ENCODE results near the gene FGG. TPM values are rescaled to one million over a fixed set of nuclear protein-coding genes. Genes with fewer than 3 reads are reported as not detected.

FGG gene
- total RNA-seq, 1 experiment from 2014 or later, result not detected

- H2BK12ac ChIP-seq (ENCODE audit: insufficient read length, low read depth, low read length), result no peak overlapping the region
- Mint-ChIP-seq H3K27me3 (ENCODE audit: low read depth) (peaks cover 2% of the 10 kb centered on the region), H3K4me1 (peaks cover 6 to 14% of the 10 kb centered on the region in 2 experiments), H3K9me3 (no peaks in the 10 kb centered on the region), H3K36me3 (ENCODE audit: insufficient read depth in 1 of 3, low read depth in 3 of 3) (no peaks in the 10 kb centered on the region), H3K27ac (no peak overlapping the region), H3K4me3 (no peak overlapping the region)
- H3K18ac ChIP-seq (ENCODE audit: insufficient read length, low read depth, low read length), result no peak overlapping the region
- H3K9me3 ChIP-seq (ENCODE audit: control insufficient read depth, low read depth, low read length), result no peaks in the 10 kb centered on the region
- DNase-seq, result no peak
- no peak overlapping the region for H4K91ac ChIP-seq (ENCODE audit: insufficient read length, low read depth, low read length)
- H2BK20ac ChIP-seq (ENCODE audit: low read depth, low read length, poor library complexity, severe bottlenecking), result no peak overlapping the region
- no peak overlapping the region for H2BK120ac ChIP-seq (ENCODE audit: low read depth, low read length, poor library complexity, severe bottlenecking)
- no peak overlapping the region for H3K9ac ChIP-seq (ENCODE audit: extremely low read depth, insufficient read length, low read length)
- H3K4me1 ChIP-seq (ENCODE audit: insufficient read depth, low read length), result no peaks in the 10 kb centered on the region; the same call in 1 of the 2 replicates
- no peak overlapping the region for H3K27ac ChIP-seq (ENCODE audit: insufficient read length, low read depth, low read length)
- peak; percentile 73 for TF ChIP-seq CTCF (conservative IDR thresholded peaks at IDR 0.05)
- no peaks in the 10 kb centered on the region for H4K20me1 ChIP-seq (ENCODE audit: control insufficient read depth, insufficient read depth, insufficient read length)
- peaks cover 7% of the 10 kb centered on the region for H3K23me2 ChIP-seq (ENCODE audit: insufficient read length, low read depth, low read length, poor library complexity, severe bottlenecking)
- no peak overlapping the region for H2BK5ac ChIP-seq (ENCODE audit: insufficient read length, low read length)
- no peaks in the 10 kb centered on the region for H3K27me3 ChIP-seq (ENCODE audit: insufficient read depth, low read length)
- no peaks in the 10 kb centered on the region for H3K79me1 ChIP-seq (ENCODE audit: insufficient read depth, low read depth, low read length, poor library complexity, severe bottlenecking)
- H3K56ac ChIP-seq (ENCODE audit: insufficient read length, low read depth, low read length), result no peak overlapping the region
- no peak overlapping the region for H2AFZ ChIP-seq (ENCODE audit: low read length)
- H3K23ac ChIP-seq (ENCODE audit: insufficient read length, low read depth, low read length), result no peak overlapping the region
- no peaks in the 10 kb centered on the region for H3K79me2 ChIP-seq (ENCODE audit: insufficient read depth, low read length)
- H3K14ac ChIP-seq (ENCODE audit: insufficient read depth, low read length), result no peak overlapping the region
- no peak overlapping the region for H4K5ac ChIP-seq (ENCODE audit: insufficient read length, low read depth, low read length)
- H3K4me2 ChIP-seq (ENCODE audit: insufficient read depth, insufficient read length, low read length), result no peak overlapping the region
- no peak overlapping the region for H4K8ac ChIP-seq (replicated peaks; ENCODE audit: insufficient read length, low read depth, low read length)
- no peak overlapping the region for H3K4ac ChIP-seq (ENCODE audit: low read depth, low read length)
- no peak overlapping the region for H2AK5ac ChIP-seq (ENCODE audit: insufficient read length, low read length)
- H2BK15ac ChIP-seq (ENCODE audit: low read depth, low read length), result no peak overlapping the region
- no peak overlapping the region for H3T11ph ChIP-seq (ENCODE audit: low read length)
Observed at GRCh38 chr4:154622598-154622997, 10.1 kb upstream of the FGG start.

All from H9 (cell line).